ENCODE results near the gene FGGY.

The FGGY gene

DNA sequence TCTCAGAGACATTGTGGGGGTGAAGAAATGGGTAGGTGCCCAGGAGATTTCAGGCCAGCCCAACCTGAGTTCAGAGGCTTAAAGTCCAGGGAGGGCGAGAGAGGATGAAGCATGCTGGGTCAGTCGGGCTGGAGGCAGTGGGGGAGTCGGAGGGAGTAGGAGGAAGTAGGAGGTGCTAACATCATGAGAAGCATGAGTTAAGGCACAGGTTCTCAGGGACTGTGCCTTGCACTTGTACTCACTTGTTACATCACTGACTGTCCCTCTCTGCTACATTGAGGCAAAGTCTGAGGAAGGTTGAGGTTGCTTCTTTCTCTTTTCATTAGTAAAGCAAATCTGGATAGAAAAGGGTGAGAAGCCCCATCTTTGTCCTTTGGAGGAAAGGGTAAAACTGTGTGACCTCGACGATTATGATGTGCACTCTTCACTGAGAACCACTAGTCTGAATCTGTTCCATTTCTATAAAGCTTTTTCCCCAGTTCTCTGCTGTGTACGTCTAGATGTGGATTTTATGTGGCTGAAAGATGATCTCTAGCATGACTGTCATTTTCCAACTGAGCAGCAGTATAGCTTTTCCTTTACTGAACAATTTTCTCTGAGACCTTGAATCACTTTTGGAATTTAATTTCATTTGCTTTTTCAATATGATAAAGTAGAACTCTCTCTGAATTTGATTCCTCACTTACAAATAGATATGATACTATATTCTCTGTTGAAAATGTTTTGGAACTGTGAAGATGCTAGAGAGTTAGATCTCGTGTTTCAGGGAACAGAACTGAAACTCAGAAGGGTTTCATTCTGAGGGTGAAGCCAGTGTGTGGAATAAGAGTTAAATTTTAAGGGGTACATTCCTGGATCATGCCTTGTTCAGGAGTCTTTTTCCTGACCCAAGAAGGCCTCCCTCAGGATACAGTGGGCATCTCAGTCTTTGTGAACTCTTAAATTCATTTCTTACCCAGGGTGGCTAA, 94.6 kb downstream of the FGGY start:
- no peak for DNase-seq

GRCh38 chr1:59393211-59394180, 96.6 kb downstream of the FGGY start:
- DNase-seq, result no peak

- DNase-seq, result no peak
These were observed 98.0 kb downstream of the FGGY start for GRCh38 chr1:59394706-59395425.

GRCh38 chr1:59396387-59396786, 99.5 kb downstream of the FGGY start:
- no peak for DNase-seq

DNA sequence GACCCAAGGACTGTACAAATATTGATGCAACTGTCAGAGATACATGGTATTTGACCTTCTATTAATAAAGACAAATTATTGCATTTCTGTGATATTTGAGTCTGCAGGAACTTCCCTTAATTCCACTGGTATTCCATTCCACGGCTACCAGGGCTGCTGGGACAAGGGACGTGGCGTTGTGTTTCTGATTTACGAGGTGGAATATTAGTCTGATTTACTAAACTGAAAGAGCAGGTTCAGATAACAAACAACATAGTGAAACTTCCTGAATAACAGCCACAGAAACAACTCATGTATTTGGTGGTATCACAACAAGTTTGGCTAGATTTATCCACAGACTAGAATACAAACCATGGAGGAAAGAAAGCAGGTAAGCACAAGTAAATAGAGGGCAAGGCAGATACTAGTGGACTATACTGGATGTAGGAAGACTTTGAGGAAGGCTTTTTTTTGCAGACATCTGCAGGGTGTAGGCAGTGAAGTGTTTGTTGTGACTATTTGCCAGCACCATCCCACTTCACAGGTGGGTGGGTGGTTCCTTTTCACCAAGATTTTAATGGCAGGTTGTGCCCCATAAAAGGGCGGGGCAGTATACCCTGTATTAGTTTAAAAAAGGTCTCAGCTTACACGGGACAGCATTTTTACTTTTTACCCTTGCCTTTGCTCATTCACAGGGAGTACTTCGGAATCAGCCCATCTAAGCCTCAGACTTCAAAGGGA, 100.4 kb downstream of the FGGY start:
- DNase-seq, result no peak

DNA sequence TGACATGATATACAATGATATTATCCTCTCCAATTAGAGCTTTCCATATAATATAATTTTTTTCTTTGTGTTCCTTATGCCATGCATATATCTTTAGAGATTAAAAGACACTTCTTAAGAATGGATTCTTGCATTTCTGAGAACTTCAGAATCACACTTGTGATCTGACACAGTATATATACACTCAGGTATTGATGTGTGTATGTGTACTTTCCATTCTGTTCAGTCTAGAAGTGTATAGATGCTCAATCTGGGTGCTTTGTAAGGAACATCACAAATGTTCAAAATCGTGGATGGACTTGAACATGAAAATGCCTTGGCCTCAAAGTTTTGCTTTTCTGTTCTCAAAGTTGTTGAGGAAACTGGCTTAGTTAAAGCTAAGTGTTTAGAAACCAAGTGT, 102.7 kb downstream of the FGGY start:
- no peak for DNase-seq

- DNase-seq, result no peak
These were observed 104.7 kb downstream of the FGGY start for GRCh38 chr1:59401581-59401980.

GRCh38 chr1:59404796-59405195, 107.9 kb downstream of the FGGY start:
- DNase-seq, result no peak

DNA sequence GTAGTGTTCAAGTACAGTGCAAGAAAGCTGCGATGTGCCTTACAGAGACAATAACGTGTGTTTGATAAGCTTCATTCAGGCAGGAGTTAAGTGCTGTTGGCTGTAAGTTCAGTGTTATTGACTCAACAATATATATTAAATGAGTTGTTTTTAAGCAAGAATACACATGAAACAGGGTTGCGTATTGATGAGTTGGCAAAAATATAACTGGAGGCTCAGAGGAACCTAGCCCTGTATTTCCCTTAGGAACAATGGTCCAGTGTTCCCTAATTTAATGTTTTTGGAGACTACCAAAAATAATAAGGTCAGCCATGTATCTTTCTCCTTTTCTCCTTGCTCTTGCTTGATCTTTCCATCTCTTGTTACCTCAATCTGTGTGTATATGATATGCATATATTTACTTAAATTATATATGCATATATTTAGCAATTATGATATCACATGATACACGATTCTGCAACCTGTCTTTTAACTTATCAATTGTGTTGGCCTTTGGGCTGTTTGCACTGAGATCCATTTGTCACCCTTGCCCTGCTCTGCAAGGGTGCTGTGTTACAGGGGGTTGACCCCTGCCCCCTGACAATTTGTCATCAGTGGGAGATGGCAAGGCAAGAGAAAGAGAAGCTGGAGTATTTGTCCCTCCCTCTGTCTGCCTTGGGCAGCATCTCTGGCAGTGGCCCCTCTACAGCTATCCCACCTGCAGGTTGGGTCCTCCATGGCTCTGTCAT, 109.7 kb downstream of the FGGY start:
- no peak for DNase-seq

DNA sequence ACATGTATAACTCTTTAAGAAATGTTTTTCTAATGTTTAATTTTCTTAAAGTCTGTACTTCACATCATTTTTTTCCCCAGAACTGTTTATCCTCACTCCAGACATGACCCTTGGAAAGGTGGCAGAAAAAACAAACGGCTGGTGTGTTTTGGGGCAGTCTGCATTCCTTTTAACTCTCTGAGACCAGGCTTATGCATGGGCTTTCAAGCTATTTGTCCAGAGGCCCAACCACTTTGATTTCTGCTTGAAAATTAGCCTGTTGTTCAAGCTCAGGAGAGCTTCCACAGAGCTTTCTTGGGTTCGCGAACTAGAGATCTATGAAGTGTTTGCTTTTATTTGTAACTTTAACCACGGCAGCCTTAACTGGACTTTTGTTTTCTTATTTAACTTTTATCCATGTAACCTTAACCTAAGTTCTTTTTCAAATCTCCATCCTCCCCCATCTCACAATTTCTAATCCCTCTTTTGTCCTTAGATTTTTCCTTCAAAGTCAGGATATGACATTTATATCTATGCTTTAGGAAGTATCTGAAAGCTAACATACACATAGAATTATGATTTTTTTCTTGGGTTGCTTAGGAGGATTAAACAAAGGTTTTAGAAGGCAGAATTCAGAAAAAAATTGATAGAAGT, 111.8 kb downstream of the FGGY start:
- no peak for DNase-seq

GRCh38 chr1:59409549-59409948, 112.7 kb downstream of the FGGY start:
- DNase-seq, result no peak

- DNase-seq, result no peak
These were observed 113.1 kb downstream of the FGGY start for GRCh38 chr1:59409986-59410385.

GRCh38 chr1:59410457-59410856, 113.6 kb downstream of the FGGY start:
- DNase-seq, result no peak

GRCh38 chr1:59411147-59411546, 114.3 kb downstream of the FGGY start:
- DNase-seq, result no peak

GRCh38 chr1:59412718-59413326, 115.9 kb downstream of the FGGY start:
- no peak for DNase-seq

DNA sequence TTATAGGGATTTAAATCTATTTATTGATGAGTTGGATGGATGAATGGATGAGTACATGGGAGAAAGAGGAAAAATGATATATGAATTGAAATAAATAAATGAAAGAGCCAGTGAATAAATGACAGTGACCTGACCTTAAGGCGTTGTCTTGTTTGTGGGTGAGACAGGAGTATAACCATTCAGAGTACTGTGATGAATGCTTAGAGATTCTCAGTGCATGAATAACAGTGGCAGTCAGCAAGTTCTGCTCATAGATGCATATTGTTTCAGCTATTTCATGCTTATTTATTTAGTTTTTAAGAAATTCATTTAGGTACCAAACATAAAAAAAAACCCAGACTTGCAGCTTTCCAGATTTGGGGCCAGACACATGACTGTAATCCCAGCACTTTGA, 116.4 kb downstream of the FGGY start:
- DNase-seq, result no peak

DNA sequence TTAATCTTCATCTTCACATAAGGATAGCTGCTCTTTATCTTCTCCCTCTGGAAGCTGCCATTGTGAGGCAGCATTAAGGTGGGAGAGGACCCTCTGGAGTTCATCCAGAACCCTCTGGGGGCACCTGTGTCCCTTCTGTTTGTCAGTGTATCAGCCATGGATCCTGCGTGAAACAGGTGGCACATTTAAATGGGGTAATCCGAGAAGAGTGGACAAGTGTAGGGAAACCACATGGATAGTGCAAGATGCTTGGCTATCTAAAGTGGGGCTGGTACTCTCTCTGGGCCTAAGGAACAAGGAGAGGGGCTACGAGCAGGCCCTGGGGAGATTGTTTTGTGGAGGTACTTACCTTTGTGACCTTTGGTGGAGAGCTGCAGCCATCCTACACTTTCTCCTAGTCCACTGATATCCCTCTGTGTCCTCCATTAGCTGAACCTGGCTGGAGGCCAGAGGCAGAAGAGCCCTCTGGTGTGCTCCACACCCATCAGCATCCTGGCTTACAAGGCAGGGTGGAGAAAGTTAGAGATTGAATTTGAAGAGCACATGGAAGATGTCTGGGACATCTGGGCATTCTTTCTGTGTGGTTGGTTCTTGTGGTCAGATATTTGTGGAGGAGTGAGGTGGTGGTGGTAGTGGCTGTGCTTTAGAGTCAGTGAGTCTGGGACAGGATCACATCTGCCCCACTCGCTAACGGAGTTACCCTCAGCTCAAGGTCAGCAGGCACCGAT, 117.7 kb downstream of the FGGY start:
- DNase-seq, result no peak

- no peak for DNase-seq
These were observed 118.5 kb downstream of the FGGY start for GRCh38 chr1:59415286-59415850.

GRCh38 chr1:59415881-59416280, 119.0 kb downstream of the FGGY start:
- no peak for DNase-seq

GRCh38 chr1:59417406-59417805, 120.5 kb downstream of the FGGY start:
- DNase-seq, result no peak

Measured in NCI-H2081 treated with DMSO at 0.1 percent for 48 hours (cell line).